Coronary artery (tissue), 2 donors: ENCODE measurements around the gene RPS6KA4.

Source experiments
- DNase-seq: peaks from one replicate; pipeline ENCODE4 v3.0.0-alpha.2; 2017; ENCODE audit warnings: low spot score
- H3K27ac ChIP-seq, 2 donors: fragments of 200-600 bp; sonication (generic); one replicate each; pipeline ENCODE4 v1.5.1; 2016 to 2019
- H3K4me3 ChIP-seq: fragments of 200-600 bp; sonication (generic); 2 replicates; pipeline ENCODE4 v1.5.1; 2016; ENCODE audit warnings: mild to moderate bottlenecking, moderate library complexity
- CTCF ChIP-seq: fragments of 200-600 bp; sonication (generic); IDR thresholded peaks from one replicate; pipeline ENCODE4 v1.5.1; 2019; ENCODE audit warnings: antibody characterized with exemption

The RPS6KA4 gene

GRCh38 chr11:64389851-64390250 is 30.9 kb downstream of the RPS6KA4 start:
- no peak overlapping the region for H3K4me3 ChIP-seq
- TF ChIP-seq CTCF: no peak
- DNase-seq: no peak
- no peak overlapping the region for H3K27ac ChIP-seq

DNA sequence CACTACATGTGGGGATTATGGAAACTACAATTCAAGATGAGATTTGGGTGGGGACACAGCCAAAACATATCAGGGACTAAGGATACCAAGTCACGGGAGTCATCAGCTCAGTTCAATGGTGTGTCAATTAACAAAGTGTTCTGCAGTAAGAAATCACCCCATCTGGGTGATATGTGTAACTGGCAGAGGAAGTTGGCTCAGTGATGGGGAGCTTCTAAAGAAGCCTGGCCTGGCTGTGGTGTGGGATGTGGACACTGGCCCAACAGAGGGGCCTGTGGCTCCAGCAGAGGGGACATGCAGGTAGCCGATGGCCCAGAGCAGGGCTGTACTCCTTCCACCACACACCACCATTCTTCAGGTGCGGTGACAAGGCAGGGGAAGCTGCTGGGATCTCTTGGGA is 31.6 kb downstream of the RPS6KA4 start:
- TF ChIP-seq CTCF: no peak
- H3K4me3 ChIP-seq: no peak overlapping the region

GRCh38 chr11:64391839-64392238 is 32.9 kb downstream of the RPS6KA4 start:
- DNase-seq: no peak
- no peak for TF ChIP-seq CTCF

More for the DNA sequence above, 31.6 kb downstream of the RPS6KA4 start:
- no peak for DNase-seq
- H3K27ac ChIP-seq: no peak overlapping the region

GRCh38 chr11:64395545-64396078 is 36.6 kb downstream of the RPS6KA4 start:
- Histone ChIP-seq H3K4me3 (no peak overlapping the region), H3K27ac (peak overlapping the region in 1 of 2 donors; percentile 31)
- no peak for DNase-seq
- no peak for TF ChIP-seq CTCF

More at GRCh38 chr11:64391839-64392238, 32.9 kb downstream of the RPS6KA4 start:
- H3K27ac ChIP-seq: no peak overlapping the region
- H3K4me3 ChIP-seq: no peak overlapping the region

DNA sequence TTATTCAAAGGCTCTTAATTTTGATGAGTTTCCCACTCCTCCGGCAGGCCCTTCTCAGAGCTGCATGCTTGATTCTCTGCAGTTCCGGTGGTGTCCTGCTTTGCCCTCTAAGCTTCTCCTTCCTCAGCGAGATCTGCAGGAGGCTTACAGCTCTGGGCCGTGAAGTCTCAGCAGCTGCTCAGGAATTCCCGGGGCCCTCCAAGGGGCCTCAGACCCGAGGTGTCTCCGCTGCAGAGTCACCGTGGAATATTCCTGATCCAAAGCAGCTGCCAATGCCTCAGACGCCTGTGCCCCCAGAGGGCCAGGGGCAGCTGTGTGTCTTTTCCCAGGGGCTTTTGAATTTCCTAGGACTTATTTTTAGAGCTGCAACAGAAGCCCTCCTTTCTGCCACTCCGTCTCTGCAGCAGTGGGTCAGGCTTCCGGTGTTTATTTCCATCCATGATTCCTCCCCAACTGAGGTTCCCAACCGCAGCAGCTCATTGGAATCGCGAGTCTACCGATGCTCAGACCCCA is 37.2 kb downstream of the RPS6KA4 start:
- no peak for DNase-seq
- Histone ChIP-seq H3K4me3 (peak overlapping the region; percentile 38), H3K27ac (no peak overlapping the region)
- TF ChIP-seq CTCF: no peak

GRCh38 chr11:64400102-64400501 is 41.1 kb downstream of the RPS6KA4 start:
- no peak for DNase-seq
- no peak overlapping the region for H3K27ac ChIP-seq
- no peak for TF ChIP-seq CTCF
- H3K4me3 ChIP-seq: no peak overlapping the region

GRCh38 chr11:64400667-64401066 is 41.7 kb downstream of the RPS6KA4 start:
- no peak for DNase-seq
- Histone ChIP-seq H3K4me3 (no peak overlapping the region), H3K27ac (no peak overlapping the region)
- TF ChIP-seq CTCF: no peak
